ENCODE results near the gene PPM1D.

PPM1D gene

GRCh38 chr17:60618854-60619526, 19.0 kb downstream of the PPM1D start:
- H3K4me2 ChIP-seq, result no peak overlapping the region
- no peaks in the 10 kb centered on the region for H3K27me3 ChIP-seq
- no peaks in the 10 kb centered on the region for H3K9me3 ChIP-seq
- no peak for TF ChIP-seq Cebpa-rat (IDR thresholded peaks at IDR 0.05)
- H4K20me1 ChIP-seq, result peaks cover 100% of the 10 kb centered on the region
- no peaks in the 10 kb centered on the region for H3K4me1 ChIP-seq
- H3K36me3 ChIP-seq, result peaks cover 53% of the 10 kb centered on the region
- no peak overlapping the region for H3K9ac ChIP-seq
- no peak overlapping the region for H3K27ac ChIP-seq
- H3K4me3 ChIP-seq, result no peak overlapping the region

- Histone ChIP-seq H3K9me3 (no peaks in the 10 kb centered on the region), H3K4me2 (no peak overlapping the region), H3K9ac (no peak overlapping the region), H3K36me3 (peaks cover 45% of the 10 kb centered on the region), H4K20me1 (peaks cover 98% of the 10 kb centered on the region), H3K27ac (no peak overlapping the region), H3K27me3 (no peaks in the 10 kb centered on the region), H3K4me3 (no peak overlapping the region), H3K4me1 (no peaks in the 10 kb centered on the region)
- TF ChIP-seq Cebpa-rat (IDR thresholded peaks at IDR 0.05), result no peak
These were observed 23.0 kb downstream of the PPM1D start for GRCh38 chr17:60622961-60623360.

- TF ChIP-seq Cebpa-rat (IDR thresholded peaks at IDR 0.05), result no peak
- no peak overlapping the region for H3K4me3 ChIP-seq
- peaks cover 45% of the 10 kb centered on the region for H3K36me3 ChIP-seq
- H3K27me3 ChIP-seq, result no peaks in the 10 kb centered on the region
- H3K27ac ChIP-seq, result no peak overlapping the region
- H3K4me2 ChIP-seq, result no peak overlapping the region
- no peaks in the 10 kb centered on the region for H3K9me3 ChIP-seq
- peaks cover 98% of the 10 kb centered on the region for H4K20me1 ChIP-seq
- no peaks in the 10 kb centered on the region for H3K4me1 ChIP-seq
- H3K9ac ChIP-seq, result no peak overlapping the region
These were observed 23.4 kb downstream of the PPM1D start for GRCh38 chr17:60623415-60623814.

- H3K4me3 ChIP-seq, result no peak overlapping the region
- H3K9ac ChIP-seq, result no peak overlapping the region
- no peak overlapping the region for H3K4me2 ChIP-seq
- no peaks in the 10 kb centered on the region for H3K27me3 ChIP-seq
- peaks cover 66% of the 10 kb centered on the region for H3K36me3 ChIP-seq
- no peak for TF ChIP-seq Cebpa-rat (IDR thresholded peaks at IDR 0.05)
- peaks cover 97% of the 10 kb centered on the region for H4K20me1 ChIP-seq
- H3K4me1 ChIP-seq, result no peaks in the 10 kb centered on the region
- no peak overlapping the region for H3K27ac ChIP-seq
- H3K9me3 ChIP-seq, result no peaks in the 10 kb centered on the region
These were observed 27.1 kb downstream of the PPM1D start for GRCh38 chr17:60627124-60627523.

GRCh38 chr17:60628252-60628889, 28.4 kb downstream of the PPM1D start:
- Histone ChIP-seq H3K9ac (no peak overlapping the region), H4K20me1 (peaks cover 97% of the 10 kb centered on the region), H3K27me3 (no peaks in the 10 kb centered on the region), H3K9me3 (no peaks in the 10 kb centered on the region), H3K27ac (no peak overlapping the region), H3K36me3 (peaks cover 74% of the 10 kb centered on the region), H3K4me1 (no peaks in the 10 kb centered on the region), H3K4me3 (no peak overlapping the region), H3K4me2 (no peak overlapping the region)
- no peak for TF ChIP-seq Cebpa-rat (IDR thresholded peaks at IDR 0.05)

- TF ChIP-seq Cebpa-rat (IDR thresholded peaks at IDR 0.05), result no peak
- H3K4me2 ChIP-seq, result no peak overlapping the region
- H3K27ac ChIP-seq, result no peak overlapping the region
- H4K20me1 ChIP-seq, result peaks cover 98% of the 10 kb centered on the region
- no peaks in the 10 kb centered on the region for H3K27me3 ChIP-seq
- H3K9me3 ChIP-seq, result no peaks in the 10 kb centered on the region
- no peak overlapping the region for H3K9ac ChIP-seq
- peaks cover 77% of the 10 kb centered on the region for H3K36me3 ChIP-seq
- H3K4me1 ChIP-seq, result peaks cover 6% of the 10 kb centered on the region; the same call in 1 of the 2 replicates
- H3K4me3 ChIP-seq, result no peak overlapping the region
These were observed 29.1 kb downstream of the PPM1D start for GRCh38 chr17:60629120-60629519.

GRCh38 chr17:60630352-60630751, 30.4 kb downstream of the PPM1D start:
- no peaks in the 10 kb centered on the region for H3K9me3 ChIP-seq
- TF ChIP-seq Cebpa-rat (IDR thresholded peaks at IDR 0.05), result no peak

GRCh38 chr17:60631119-60631518, 31.1 kb downstream of the PPM1D start:
- Histone ChIP-seq H3K27ac (no peak overlapping the region), H3K4me2 (no peak overlapping the region), H3K4me1 (peaks cover 7% of the 10 kb centered on the region; the same call in 1 of the 2 replicates), H3K9me3 (no peaks in the 10 kb centered on the region), H3K36me3 (peaks cover 89% of the 10 kb centered on the region), H3K27me3 (no peaks in the 10 kb centered on the region), H4K20me1 (peaks cover 98% of the 10 kb centered on the region), H3K4me3 (no peak overlapping the region), H3K9ac (0 out of 2 replicates have a peak overlapping the region, but pooled peaks have one; percentile 24)
- no peak for TF ChIP-seq Cebpa-rat (IDR thresholded peaks at IDR 0.05)

More at GRCh38 chr17:60630352-60630751, 30.4 kb downstream of the PPM1D start:
- Histone ChIP-seq H3K9ac (no peak overlapping the region), H3K27ac (no peak overlapping the region), H3K27me3 (no peaks in the 10 kb centered on the region), H3K4me2 (no peak overlapping the region), H4K20me1 (peaks cover 99% of the 10 kb centered on the region), H3K4me1 (peaks cover 7% of the 10 kb centered on the region; the same call in 1 of the 2 replicates), H3K4me3 (no peak overlapping the region), H3K36me3 (peaks cover 81% of the 10 kb centered on the region)

- Histone ChIP-seq H3K27me3 (no peaks in the 10 kb centered on the region), H3K36me3 (peaks cover 81% of the 10 kb centered on the region), H3K27ac (no peak overlapping the region), H3K4me1 (peaks cover 7% of the 10 kb centered on the region; the same call in 1 of the 2 replicates), H3K9ac (no peak overlapping the region), H3K4me2 (no peak overlapping the region), H3K9me3 (no peaks in the 10 kb centered on the region), H4K20me1 (peaks cover 97% of the 10 kb centered on the region), H3K4me3 (no peak overlapping the region)
- no peak for TF ChIP-seq Cebpa-rat (IDR thresholded peaks at IDR 0.05)
These were observed 37.7 kb downstream of the PPM1D start for GRCh38 chr17:60637683-60638082.

GRCh38 chr17:60639019-60639330, 39.0 kb downstream of the PPM1D start:
- Histone ChIP-seq H4K20me1 (peaks cover 97% of the 10 kb centered on the region), H3K4me2 (no peak overlapping the region), H3K9ac (no peak overlapping the region), H3K4me1 (peaks cover 3% of the 10 kb centered on the region; the same call in 1 of the 2 replicates), H3K36me3 (peaks cover 82% of the 10 kb centered on the region), H3K27ac (no peak overlapping the region), H3K4me3 (no peak overlapping the region), H3K27me3 (no peaks in the 10 kb centered on the region), H3K9me3 (no peaks in the 10 kb centered on the region)
- TF ChIP-seq Cebpa-rat (IDR thresholded peaks at IDR 0.05), result no peak

Data from BLaER1 (cell line).